ENCODE data around the gene GABBR2.

GABBR2 gene

DNA sequence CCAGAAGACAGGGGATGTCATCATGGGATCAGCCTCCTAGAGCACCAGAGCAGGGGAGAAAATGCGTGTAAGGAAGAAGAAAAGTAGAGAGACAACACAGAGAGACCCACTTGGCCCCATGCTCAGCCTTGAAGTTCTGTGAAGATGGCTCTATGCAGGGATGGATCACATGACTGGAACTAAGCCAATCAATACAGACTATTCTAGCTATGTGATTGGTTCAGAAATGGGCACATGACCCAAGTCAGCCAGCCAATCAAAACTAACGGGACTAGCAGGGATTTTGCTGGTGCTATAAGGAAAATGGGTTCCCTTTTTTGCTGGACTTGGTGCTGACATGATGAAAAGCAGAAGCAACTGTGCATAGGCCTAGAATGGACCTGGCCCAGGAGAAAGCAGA, 280.3 kb downstream of the GABBR2 start:
- DNase-seq: no peak

DNA sequence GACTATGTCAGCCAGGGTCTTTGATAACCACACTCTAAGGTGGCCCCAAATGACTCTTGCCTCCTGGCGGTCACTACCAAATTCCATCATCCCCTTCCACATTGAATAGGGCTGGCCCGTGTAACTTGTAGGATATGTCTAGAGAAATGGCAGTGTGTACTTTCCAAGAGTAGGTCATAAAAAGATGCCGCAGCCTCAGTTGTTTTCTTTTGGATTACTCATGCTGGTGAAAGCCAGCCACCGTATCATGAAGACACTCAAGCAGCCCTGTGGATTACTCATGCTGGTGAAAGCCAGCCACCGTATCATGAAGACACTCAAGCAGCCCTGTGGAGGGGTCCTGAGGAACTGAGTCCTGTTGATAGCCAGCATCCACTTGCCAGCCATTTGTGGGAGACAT, 281.2 kb downstream of the GABBR2 start:
- DNase-seq: no peak

DNA sequence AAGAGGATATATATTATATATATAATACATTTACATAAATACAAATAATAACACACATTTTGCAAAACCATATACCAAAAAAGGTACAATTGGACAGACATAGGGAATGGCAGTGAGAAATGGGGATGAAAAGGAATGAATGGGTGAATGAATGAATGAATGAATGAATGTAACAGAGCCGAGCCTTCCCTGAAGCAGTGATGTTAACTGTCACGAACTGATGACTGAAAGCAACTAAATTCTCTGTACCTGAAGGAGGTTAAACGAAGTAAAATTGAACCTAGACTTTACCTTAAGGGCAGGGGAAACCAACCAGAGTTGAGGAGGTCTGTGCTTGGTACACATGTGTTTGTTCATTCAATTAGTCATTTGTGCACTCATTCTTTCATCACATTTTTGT, 283.7 kb downstream of the GABBR2 start:
- DNase-seq: no peak

DNA sequence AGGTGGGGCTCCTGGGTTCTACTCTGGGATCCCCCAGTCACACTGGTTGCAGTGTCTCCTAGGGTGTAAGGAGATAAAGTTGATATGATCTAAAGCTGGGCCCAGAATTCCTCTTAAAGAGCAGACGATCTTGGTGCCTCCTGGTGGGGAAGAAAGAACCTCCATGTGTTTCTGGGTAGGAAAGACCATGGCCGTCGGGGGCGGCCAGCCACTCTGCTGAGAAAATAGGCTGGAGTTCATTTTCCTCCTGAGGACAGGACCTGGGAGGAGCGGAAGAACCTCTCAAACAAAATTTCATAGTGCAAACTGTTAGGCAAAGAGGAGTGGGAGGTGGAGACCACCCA, 289.5 kb downstream of the GABBR2 start:
- no peak for DNase-seq

- no peak for DNase-seq
Observed at GRCh38 chr9:98418578-98419259, 290.0 kb downstream of the GABBR2 start.

GRCh38 chr9:98416294-98417248, 292.2 kb downstream of the GABBR2 start:
- no peak for DNase-seq

- DNase-seq: no peak
Observed at GRCh38 chr9:98415782-98416181, 293.0 kb downstream of the GABBR2 start.

- no peak for DNase-seq
Observed at GRCh38 chr9:98413084-98413483, 295.7 kb downstream of the GABBR2 start.

DNA sequence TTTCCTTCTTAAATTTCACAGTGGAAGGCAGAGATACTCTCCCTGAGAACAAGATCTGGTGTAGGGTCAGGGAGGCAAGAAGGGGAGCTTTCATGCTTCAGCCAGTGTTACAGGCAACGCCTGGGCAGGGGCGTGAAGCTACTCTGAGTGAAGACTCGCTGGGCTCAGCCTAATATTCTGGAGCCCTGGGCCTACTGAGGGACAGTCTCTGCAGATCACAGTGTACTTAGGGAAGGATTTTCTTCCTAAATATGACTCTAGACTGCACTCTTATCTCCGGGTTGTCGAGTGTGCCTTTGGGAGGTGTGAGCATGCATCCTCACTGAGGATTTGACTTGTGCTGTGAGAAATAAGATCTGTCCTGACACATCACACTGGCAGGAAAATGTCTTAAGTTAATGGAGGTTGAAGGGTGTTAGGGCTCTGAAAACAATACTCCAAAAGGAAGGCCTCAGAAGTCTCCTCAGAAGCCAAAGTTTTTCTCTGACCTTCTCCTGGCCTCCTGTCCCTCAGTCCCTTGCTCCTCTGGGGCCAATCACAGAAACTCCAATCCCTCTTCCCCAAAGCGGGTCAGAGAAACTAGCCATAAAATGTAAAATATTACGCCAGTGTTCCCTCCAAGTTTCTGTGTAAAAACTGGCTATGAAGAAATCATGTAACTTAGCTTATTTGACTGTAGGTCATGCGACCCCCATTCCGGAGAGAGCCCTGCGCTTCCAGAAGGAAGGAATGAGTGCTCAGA, 296.5 kb downstream of the GABBR2 start:
- DNase-seq: no peak

GRCh38 chr9:98410185-98410697, 298.5 kb downstream of the GABBR2 start:
- DNase-seq: no peak

- DNase-seq: no peak
Observed at GRCh38 chr9:98409719-98410118, 299.0 kb downstream of the GABBR2 start.

DNA sequence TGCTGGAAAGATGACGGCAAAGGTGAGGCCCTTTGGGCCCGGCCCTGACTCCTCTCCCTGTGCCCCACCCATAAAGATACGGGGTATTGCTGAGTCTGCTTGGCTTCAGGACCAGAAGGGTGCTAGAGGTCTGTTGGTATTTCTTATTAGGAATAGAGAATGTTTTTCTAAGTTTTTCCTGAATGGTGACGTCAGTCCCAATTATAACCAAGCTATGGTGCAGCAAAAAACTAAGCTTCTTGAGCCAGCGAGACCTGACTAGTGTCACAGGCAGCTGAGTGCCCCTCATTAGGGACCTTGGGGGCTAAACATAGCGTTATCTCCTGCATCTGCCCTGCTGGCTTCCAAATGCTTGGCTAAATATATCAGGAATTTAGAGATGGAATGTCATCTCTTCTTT, 302.3 kb downstream of the GABBR2 start:
- DNase-seq: no peak

DNA sequence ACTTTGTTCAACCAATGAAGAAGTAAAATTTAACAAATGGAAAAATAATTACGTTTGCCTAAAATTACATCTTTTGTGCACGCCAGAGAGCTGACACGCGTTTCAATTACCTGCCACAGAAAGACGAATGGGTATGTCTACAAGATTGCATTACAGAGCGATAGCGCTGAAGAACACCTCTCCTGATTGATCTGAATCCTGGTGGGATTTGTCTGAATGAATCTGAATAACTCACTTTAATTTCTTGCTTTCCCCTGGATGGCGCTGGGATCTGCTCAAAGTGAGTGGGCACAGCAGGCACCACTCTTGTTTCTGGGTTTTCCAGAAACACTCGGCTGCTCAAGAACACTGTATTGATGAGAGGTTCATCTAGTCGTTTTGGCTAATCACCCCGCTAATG, 304.5 kb downstream of the GABBR2 start:
- no peak for DNase-seq

- no peak for DNase-seq
Observed at GRCh38 chr9:98403715-98404114, 305.0 kb downstream of the GABBR2 start.

DNA sequence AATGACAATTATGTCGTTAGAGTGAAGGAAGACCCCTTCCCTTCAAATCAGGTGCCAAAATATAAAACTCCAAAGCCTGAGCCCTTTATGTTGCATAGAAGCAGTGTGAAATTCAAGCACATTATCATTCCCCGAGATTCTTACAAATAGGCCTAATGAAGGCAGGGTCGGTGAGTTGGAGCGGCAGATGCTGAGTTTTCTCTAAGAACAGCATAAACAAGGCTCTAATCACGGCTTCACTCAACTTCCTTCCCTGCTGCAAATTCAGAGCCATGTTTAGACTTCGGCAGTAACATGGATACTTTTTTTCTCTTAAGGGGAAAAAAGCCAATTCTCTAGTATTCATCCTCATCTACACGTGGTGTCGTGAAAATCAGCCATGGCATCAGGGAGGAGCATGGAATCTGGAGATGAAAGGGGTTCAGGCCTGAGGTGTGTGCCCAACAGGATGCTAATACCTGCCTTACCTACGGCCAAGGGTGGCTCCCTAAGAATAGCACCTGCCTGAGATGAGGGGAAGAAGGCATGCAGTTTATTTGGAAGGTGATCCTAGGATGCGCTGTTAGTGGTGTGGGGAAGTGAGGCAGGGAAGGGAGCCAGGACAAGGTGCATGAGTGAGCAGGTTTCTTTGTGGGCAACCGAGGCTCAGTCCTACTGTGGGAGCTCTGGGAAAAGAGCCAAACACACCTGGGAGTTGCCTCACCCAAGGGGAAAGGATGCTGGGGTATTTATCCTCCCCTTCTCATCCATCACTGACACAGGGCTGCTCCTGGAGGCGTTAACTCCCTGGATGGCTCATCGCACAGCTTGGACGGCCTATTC, 306.5 kb downstream of the GABBR2 start:
- no peak for DNase-seq

- no peak for DNase-seq
Observed at GRCh38 chr9:98401140-98402018, 307.4 kb downstream of the GABBR2 start.

DNA sequence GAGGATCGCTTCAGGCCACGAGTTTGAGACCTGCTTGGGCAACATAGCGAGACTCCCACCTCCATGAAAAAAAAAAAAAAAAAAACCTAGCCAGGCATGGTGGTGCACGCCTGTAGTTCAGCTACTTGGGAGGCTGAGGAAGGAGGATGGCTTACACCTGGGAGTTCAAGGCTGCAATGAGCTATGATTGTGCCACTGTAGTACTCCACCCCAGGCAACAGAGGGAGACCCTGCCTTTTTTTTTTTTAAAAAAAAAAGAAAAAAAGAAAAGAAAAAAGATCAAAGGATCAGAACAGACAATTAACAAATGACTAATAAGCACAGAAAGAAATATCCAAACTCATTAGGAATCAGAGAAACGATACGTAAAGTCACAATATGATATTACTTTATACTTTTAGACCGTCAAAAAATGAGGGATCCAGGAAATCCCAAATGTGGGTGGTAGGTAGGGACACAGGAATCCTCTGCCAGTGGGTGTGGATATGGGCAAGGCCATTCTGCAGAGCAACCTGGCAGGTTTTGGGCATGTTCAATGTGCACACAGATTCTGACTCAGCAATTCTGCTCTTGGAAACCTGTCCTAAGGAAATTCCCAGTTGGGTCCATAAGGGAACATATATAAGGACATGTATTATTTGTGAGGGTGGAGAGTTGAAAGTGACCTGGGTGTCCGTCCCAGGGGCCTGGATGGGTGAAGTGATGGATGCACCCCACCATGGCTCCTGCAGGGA, 308.6 kb downstream of the GABBR2 start:
- DNase-seq: no peak

GRCh38 chr9:98396656-98397055, 312.1 kb downstream of the GABBR2 start:
- no peak for DNase-seq

- no peak for DNase-seq
Observed at GRCh38 chr9:98396236-98396635, 312.5 kb downstream of the GABBR2 start.

- DNase-seq: no peak
Observed at GRCh38 chr9:98391867-98392266, 316.9 kb downstream of the GABBR2 start.

DNA sequence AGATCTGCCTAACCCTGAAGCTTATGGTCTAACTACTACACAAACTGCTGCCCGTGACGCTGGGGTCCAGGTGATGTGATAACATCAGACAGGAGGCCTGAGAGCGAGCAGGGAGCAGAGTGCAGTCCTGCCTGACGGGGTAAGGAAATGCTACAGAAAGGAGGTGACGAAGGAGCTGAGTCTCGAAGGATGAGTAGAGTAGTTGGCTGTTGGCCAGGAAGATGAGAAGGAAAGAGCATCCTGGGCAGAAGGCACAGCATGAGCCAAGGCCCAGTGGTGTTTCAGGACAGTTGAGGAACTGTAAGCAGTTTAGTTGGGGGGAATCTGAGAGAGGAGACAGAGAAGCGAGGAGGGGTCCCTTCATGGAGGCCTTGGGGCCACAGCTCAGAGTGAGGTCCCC, 317.3 kb downstream of the GABBR2 start:
- no peak for DNase-seq

Data from SIG-M5 (cell line).